ENCODE measurements around the gene NPAS3.

NPAS3 gene

GRCh38 chr14:33493266-33493665 lies 554.6 kb downstream of the NPAS3 start:
- TF ChIP-seq TAF1 (IDR thresholded peaks at IDR 0.05; ENCODE audit: low read depth, low read length) (no peak), POLR2A (IDR thresholded peaks at IDR 0.05; ENCODE audit: low read depth, low read length) (no peak)
- DNase-seq (ENCODE audit: insufficient read length, low spot score) (no peak), FAIRE-seq (no peak)

DNA sequence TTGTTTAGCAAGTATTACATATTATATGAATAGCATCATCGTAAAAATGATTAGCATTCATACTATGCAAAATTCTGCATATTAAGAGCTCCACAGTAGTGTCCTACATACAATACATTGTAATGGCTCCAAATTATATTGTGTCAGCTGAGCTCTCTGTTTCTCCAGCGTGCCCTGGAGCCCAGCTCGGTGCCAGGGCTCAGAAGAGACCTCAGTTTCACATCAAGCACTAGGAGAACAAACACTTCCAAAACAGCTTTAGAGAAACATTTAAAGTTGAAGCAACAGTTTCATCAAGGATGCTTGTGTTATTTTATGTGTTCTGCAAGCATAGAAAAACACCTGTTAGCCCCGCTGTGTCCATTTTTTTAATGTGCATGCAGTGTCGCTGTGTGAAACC lies 555.3 kb downstream of the NPAS3 start:
- DNase-seq (ENCODE audit: insufficient read length, low spot score): no peak
- no peak for TF ChIP-seq PAX5 (IDR thresholded peaks at IDR 0.05; ENCODE audit: insufficient read depth, low read length, severe bottlenecking)
- no peak for TF ChIP-seq POLR2AphosphoS5 (IDR thresholded peaks at IDR 0.05; ENCODE audit: low read depth, low read length)
- no peak for TF ChIP-seq TAF1 (IDR thresholded peaks at IDR 0.05; ENCODE audit: low read depth, low read length)
- no peak for TF ChIP-seq POU2F2 (IDR thresholded peaks at IDR 0.05; ENCODE audit: low read depth, low read length)
- no peak for TF ChIP-seq SPI1 (IDR thresholded peaks at IDR 0.05; ENCODE audit: low read depth, low read length)
- no peak for TF ChIP-seq POLR2A (IDR thresholded peaks at IDR 0.05; ENCODE audit: low read depth, low read length)
- no peak for FAIRE-seq

GRCh38 chr14:33499687-33500086 lies 561.0 kb downstream of the NPAS3 start:
- TF ChIP-seq POLR2A (IDR thresholded peaks at IDR 0.05; ENCODE audit: low read depth, low read length) (no peak), SPI1 (IDR thresholded peaks at IDR 0.05; ENCODE audit: low read depth, low read length) (no peak), PAX5 (IDR thresholded peaks at IDR 0.05; ENCODE audit: insufficient read depth, low read length, severe bottlenecking) (no peak), TAF1 (IDR thresholded peaks at IDR 0.05; ENCODE audit: low read depth, low read length) (no peak), POU2F2 (IDR thresholded peaks at IDR 0.05; ENCODE audit: low read depth, low read length) (no peak), POLR2AphosphoS5 (IDR thresholded peaks at IDR 0.05; ENCODE audit: low read depth, low read length) (no peak)
- no peak for DNase-seq (ENCODE audit: insufficient read length, low spot score)
- no peak for FAIRE-seq

DNA sequence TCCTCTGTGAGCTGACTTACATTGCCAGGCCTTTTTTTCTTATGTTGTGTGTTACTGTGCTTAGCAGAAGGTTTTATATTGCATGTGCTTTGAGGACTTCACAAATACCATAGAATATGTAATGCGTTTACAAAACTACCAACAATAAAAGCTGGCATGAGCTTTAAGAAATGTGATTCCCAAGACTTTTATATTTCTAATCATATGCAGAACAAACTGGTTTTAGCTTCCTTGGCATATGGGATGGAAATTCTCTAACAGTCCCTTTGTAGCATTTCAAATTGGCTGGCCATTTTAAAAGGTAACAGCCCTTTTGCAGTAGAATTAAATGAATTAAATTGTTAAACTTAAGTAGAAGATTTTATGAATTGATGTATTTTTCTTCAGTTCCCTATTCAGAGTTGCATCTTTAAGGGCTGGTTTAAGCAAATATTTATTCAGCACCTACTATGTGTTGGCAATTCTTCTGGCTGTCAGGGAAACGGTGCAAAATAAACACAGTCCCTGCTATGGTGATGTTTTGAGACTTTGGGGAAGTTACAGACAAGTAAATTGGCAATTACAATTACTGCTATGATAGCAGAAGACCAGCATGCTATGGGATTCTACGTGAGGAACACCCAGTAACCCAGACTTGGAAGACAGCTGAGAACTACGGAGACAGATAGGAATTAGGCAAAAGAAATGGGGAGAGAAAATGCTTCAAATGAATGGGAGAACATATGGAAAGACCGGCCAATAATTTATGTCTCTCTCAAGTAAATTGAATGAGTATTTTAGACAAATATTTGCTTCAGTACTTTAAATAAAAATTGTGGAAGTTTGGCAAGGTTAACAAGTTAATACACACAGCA lies 565.8 kb downstream of the NPAS3 start:
- TF ChIP-seq POLR2AphosphoS5 (IDR thresholded peaks at IDR 0.05; ENCODE audit: low read depth, low read length) (no peak), POLR2A (IDR thresholded peaks at IDR 0.05; ENCODE audit: low read depth, low read length) (no peak), POU2F2 (IDR thresholded peaks at IDR 0.05; ENCODE audit: low read depth, low read length) (no peak), TAF1 (IDR thresholded peaks at IDR 0.05; ENCODE audit: low read depth, low read length) (no peak), SPI1 (IDR thresholded peaks at IDR 0.05; ENCODE audit: low read depth, low read length) (no peak), PAX5 (IDR thresholded peaks at IDR 0.05; ENCODE audit: insufficient read depth, low read length, severe bottlenecking) (no peak)
- DNase-seq (ENCODE audit: insufficient read length, low spot score) (no peak), FAIRE-seq (no peak)

DNA sequence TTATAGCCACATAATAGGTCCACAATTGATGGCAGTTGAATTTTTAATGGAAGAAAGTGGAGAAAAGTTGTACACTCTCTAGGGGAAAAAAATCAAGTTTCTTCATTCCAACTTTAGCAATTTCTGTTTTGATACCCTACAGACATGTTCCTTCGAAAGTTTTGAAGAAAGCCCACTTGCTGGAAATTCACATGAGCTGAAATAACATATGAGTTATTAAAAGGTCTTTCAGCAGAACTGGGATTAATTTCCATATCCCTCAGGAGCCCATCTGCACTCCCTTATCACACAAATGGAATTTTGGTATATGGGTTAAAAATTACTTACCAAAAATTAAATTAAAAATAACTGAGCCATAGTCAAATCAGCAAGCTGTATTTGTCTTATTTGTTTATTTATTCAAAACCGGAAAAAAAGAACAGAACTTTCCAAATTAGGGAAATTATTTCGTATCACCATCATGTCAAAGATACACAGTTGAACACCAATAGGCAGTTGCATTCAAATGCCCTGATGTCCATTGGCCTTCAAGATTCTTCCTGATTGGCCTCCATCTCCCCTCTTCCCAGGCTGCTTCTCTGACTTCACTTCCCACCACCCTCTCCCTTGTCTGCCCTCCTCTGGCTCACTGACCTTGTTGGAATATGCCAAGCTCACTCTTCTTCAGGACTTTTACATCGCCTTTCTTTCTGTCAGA lies 566.7 kb downstream of the NPAS3 start:
- DNase-seq (ENCODE audit: insufficient read length, low spot score) (no peak), FAIRE-seq (no peak)
- TF ChIP-seq POLR2A (IDR thresholded peaks at IDR 0.05; ENCODE audit: low read depth, low read length) (no peak), TAF1 (IDR thresholded peaks at IDR 0.05; ENCODE audit: low read depth, low read length) (no peak), POLR2AphosphoS5 (IDR thresholded peaks at IDR 0.05; ENCODE audit: low read depth, low read length) (no peak), POU2F2 (IDR thresholded peaks at IDR 0.05; ENCODE audit: low read depth, low read length) (no peak), PAX5 (IDR thresholded peaks at IDR 0.05; ENCODE audit: insufficient read depth, low read length, severe bottlenecking) (no peak), SPI1 (IDR thresholded peaks at IDR 0.05; ENCODE audit: low read depth, low read length) (no peak)

GRCh38 chr14:33505963-33506329 lies 567.3 kb downstream of the NPAS3 start:
- FAIRE-seq (no peak), DNase-seq (ENCODE audit: insufficient read length, low spot score) (no peak)

GRCh38 chr14:33508126-33509062 lies 569.7 kb downstream of the NPAS3 start:
- no peak for DNase-seq (ENCODE audit: insufficient read length, low spot score)
- no peak for FAIRE-seq
- TF ChIP-seq TAF1 (IDR thresholded peaks at IDR 0.05; ENCODE audit: low read depth, low read length) (no peak), POU2F2 (IDR thresholded peaks at IDR 0.05; ENCODE audit: low read depth, low read length) (no peak), PAX5 (IDR thresholded peaks at IDR 0.05; ENCODE audit: insufficient read depth, low read length, severe bottlenecking) (no peak), POLR2AphosphoS5 (IDR thresholded peaks at IDR 0.05; ENCODE audit: low read depth, low read length) (no peak), POLR2A (IDR thresholded peaks at IDR 0.05; ENCODE audit: low read depth, low read length) (no peak), SPI1 (IDR thresholded peaks at IDR 0.05; ENCODE audit: low read depth, low read length) (no peak)

More at GRCh38 chr14:33505963-33506329, 567.3 kb downstream of the NPAS3 start:
- TF ChIP-seq TAF1 (IDR thresholded peaks at IDR 0.05; ENCODE audit: low read depth, low read length) (no peak), POLR2A (IDR thresholded peaks at IDR 0.05; ENCODE audit: low read depth, low read length) (no peak), SPI1 (IDR thresholded peaks at IDR 0.05; ENCODE audit: low read depth, low read length) (no peak), PAX5 (IDR thresholded peaks at IDR 0.05; ENCODE audit: insufficient read depth, low read length, severe bottlenecking) (no peak), POU2F2 (IDR thresholded peaks at IDR 0.05; ENCODE audit: low read depth, low read length) (no peak), POLR2AphosphoS5 (IDR thresholded peaks at IDR 0.05; ENCODE audit: low read depth, low read length) (no peak)

DNA sequence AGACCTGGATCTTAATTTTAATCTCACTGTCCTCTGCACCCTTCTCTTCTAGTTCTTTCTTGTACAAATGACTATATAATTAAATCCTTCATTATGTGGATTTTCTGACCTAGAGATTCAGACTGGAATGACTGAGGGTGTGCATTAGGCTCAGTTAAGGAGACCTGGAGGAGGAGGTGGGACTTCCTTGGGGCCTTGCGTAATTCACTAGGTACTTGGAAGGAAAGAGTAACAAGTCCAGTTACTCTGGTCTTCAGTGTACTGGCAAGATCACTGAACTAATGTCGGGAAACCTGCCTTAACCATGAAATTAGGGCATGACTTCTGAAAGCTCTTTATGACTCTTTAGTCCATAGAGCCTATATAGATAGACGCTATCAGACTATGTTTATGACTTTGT lies 570.8 kb downstream of the NPAS3 start:
- FAIRE-seq: no peak
- TF ChIP-seq POLR2A (IDR thresholded peaks at IDR 0.05; ENCODE audit: low read depth, low read length) (no peak), SPI1 (IDR thresholded peaks at IDR 0.05; ENCODE audit: low read depth, low read length) (no peak), POLR2AphosphoS5 (IDR thresholded peaks at IDR 0.05; ENCODE audit: low read depth, low read length) (no peak), POU2F2 (IDR thresholded peaks at IDR 0.05; ENCODE audit: low read depth, low read length) (no peak), PAX5 (IDR thresholded peaks at IDR 0.05; ENCODE audit: insufficient read depth, low read length, severe bottlenecking) (no peak), TAF1 (IDR thresholded peaks at IDR 0.05; ENCODE audit: low read depth, low read length) (no peak)
- DNase-seq (ENCODE audit: insufficient read length, low spot score): no peak
